H9 (cell line): ENCODE results near the gene MCL1. TPM values are rescaled to one million over a fixed set of nuclear protein-coding genes. Genes with fewer than 3 reads are reported as not detected.

ENCODE experiments used
- DNase-seq: peaks from one replicate; pipeline ENCODE4 v3.0.0-alpha.2; 2017
- H2AFZ ChIP-seq: one replicate; pipeline ENCODE4 v1.6.1; 2013; ENCODE audit warnings: mild to moderate bottlenecking, low read length, control low read depth, moderate library complexity
- H2AK5ac ChIP-seq: 2 replicates; pipeline ENCODE4 v1.6.1; 2013; ENCODE audit warnings: low read length, control low read depth, mixed read lengths; ENCODE audit not compliant: insufficient read length
- H2BK120ac ChIP-seq: one replicate; pipeline ENCODE4 v1.6.1; 2013; ENCODE audit warnings: low read depth, mild to moderate bottlenecking, low read length, control low read depth, inconsistent platforms; ENCODE audit not compliant: poor library complexity, severe bottlenecking
- H2BK12ac ChIP-seq: 2 replicates; pipeline ENCODE4 v1.6.1; 2013; ENCODE audit warnings: low read length, control low read depth, mixed read lengths, low read depth; ENCODE audit not compliant: insufficient read length
- H2BK15ac ChIP-seq: 2 replicates; pipeline ENCODE4 v1.6.1; 2013; ENCODE audit warnings: low read depth, low read length, control low read depth
- H2BK20ac ChIP-seq: one replicate; pipeline ENCODE4 v1.6.1; 2013; ENCODE audit warnings: low read depth, mild to moderate bottlenecking, low read length, control low read depth, inconsistent platforms; ENCODE audit not compliant: poor library complexity, severe bottlenecking
- H2BK5ac ChIP-seq: 2 replicates; pipeline ENCODE4 v1.6.1; 2013; ENCODE audit warnings: low read length, control low read depth, mixed read lengths; ENCODE audit not compliant: insufficient read length
- H3K14ac ChIP-seq: 2 replicates; pipeline ENCODE4 v1.6.1; 2013; ENCODE audit warnings: low read length, control low read depth; ENCODE audit not compliant: insufficient read depth
- H3K18ac ChIP-seq: 2 replicates; pipeline ENCODE4 v1.6.1; 2013; ENCODE audit warnings: low read depth, mild to moderate bottlenecking, mixed read lengths, low read length, control low read depth; ENCODE audit not compliant: insufficient read length
- H3K23ac ChIP-seq: 2 replicates; pipeline ENCODE4 v1.6.1; 2013; ENCODE audit warnings: low read length, control low read depth, mixed read lengths, low read depth; ENCODE audit not compliant: insufficient read length
- H3K23me2 ChIP-seq: 2 replicates; pipeline ENCODE4 v1.6.1; 2013; ENCODE audit warnings: low read depth, mild to moderate bottlenecking, mixed read lengths, low read length, control low read depth; ENCODE audit not compliant: insufficient read length, poor library complexity, severe bottlenecking
- H3K27ac ChIP-seq: 2 replicates; pipeline ENCODE4 v1.5.1; 2013; ENCODE audit warnings: low read length, control low read depth, mixed read lengths, low read depth; ENCODE audit not compliant: insufficient read length
- H3K27me3 ChIP-seq: 2 replicates; pipeline ENCODE4 v1.6.1; 2013; ENCODE audit warnings: low read length, control low read depth, inconsistent platforms; ENCODE audit not compliant: insufficient read depth
- H3K4ac ChIP-seq: 2 replicates; pipeline ENCODE4 v1.6.1; 2013; ENCODE audit warnings: low read depth, mild to moderate bottlenecking, control low read depth, inconsistent platforms, low read length, moderate library complexity
- H3K4me1 ChIP-seq: 2 replicates; pipeline ENCODE4 v1.6.1; 2013; ENCODE audit warnings: low read length, control low read depth, inconsistent platforms; ENCODE audit not compliant: insufficient read depth
- H3K4me2 ChIP-seq: 2 replicates; pipeline ENCODE4 v1.6.1; 2013; ENCODE audit warnings: low read length, control low read depth, mixed read lengths; ENCODE audit not compliant: insufficient read length, insufficient read depth
- H3K56ac ChIP-seq: 2 replicates; pipeline ENCODE4 v1.6.1; 2013; ENCODE audit warnings: low read depth, mild to moderate bottlenecking, mixed read lengths, low read length, control low read depth; ENCODE audit not compliant: insufficient read length
- H3K79me1 ChIP-seq: 2 replicates; pipeline ENCODE4 v1.6.1; 2013; ENCODE audit warnings: low read depth, mild to moderate bottlenecking, moderate library complexity, low read length, control low read depth, inconsistent platforms; ENCODE audit not compliant: insufficient read depth, poor library complexity, severe bottlenecking
- H3K79me2 ChIP-seq: 2 replicates; pipeline ENCODE4 v1.6.1; 2013; ENCODE audit warnings: low read length, control low read depth, inconsistent platforms; ENCODE audit not compliant: insufficient read depth
- H3K9ac ChIP-seq: 2 replicates; pipeline ENCODE4 v1.6.1; 2013; ENCODE audit warnings: low read length, control low read depth, mixed read lengths; ENCODE audit not compliant: insufficient read length; ENCODE audit errors: extremely low read depth
- H3K9me3 ChIP-seq: one replicate; pipeline ENCODE4 v1.6.1; 2013; ENCODE audit warnings: low read depth, low read length, inconsistent platforms; ENCODE audit not compliant: control insufficient read depth
- H3T11ph ChIP-seq: one replicate; pipeline ENCODE4 v1.6.1; 2013; ENCODE audit warnings: mild to moderate bottlenecking, low read length, control low read depth, inconsistent platforms
- H4K20me1 ChIP-seq: one replicate; pipeline ENCODE4 v1.6.1; 2013; ENCODE audit not compliant: control insufficient read depth, insufficient read length, insufficient read depth
- H4K5ac ChIP-seq: 2 replicates; pipeline ENCODE4 v1.6.1; 2013; ENCODE audit warnings: low read depth, mild to moderate bottlenecking, mixed read lengths, low read length, control low read depth; ENCODE audit not compliant: insufficient read length
- H4K8ac ChIP-seq: replicated peaks from 2 replicates; pipeline ENCODE4 v1.6.1; 2013; ENCODE audit warnings: low read length, control low read depth, mixed read lengths, low read depth; ENCODE audit not compliant: insufficient read length
- H4K91ac ChIP-seq: 2 replicates; pipeline ENCODE4 v1.6.1; 2013; ENCODE audit warnings: low read depth, mild to moderate bottlenecking, moderate library complexity, mixed read lengths, low read length, control low read depth; ENCODE audit not compliant: insufficient read length
- H3K27ac Mint-ChIP-seq, 3 experiments: 2 replicates in 2 of 3; 3 replicates in 1 of 3; pipeline ENCODE4 v1.8.0; 2020 to 2021; ENCODE audit warnings: mixed read lengths in 3 of 3, mild to moderate bottlenecking in 1 of 3, moderate library complexity in 1 of 3
- H3K27me3 Mint-ChIP-seq: 2 replicates; pipeline ENCODE4 v1.8.0; 2021; ENCODE audit warnings: low read depth, mild to moderate bottlenecking, moderate library complexity, mixed read lengths
- H3K36me3 Mint-ChIP-seq, 3 experiments: 2 replicates in 2 of 3; 3 replicates in 1 of 3; pipeline ENCODE4 v1.8.0; 2020 to 2021; ENCODE audit warnings: low read depth in 3 of 3, mixed read lengths in 3 of 3; ENCODE audit not compliant: insufficient read depth in 1 of 3
- H3K4me1 Mint-ChIP-seq, 2 experiments: 2 replicates each; pipeline ENCODE4 v1.8.0; 2020; ENCODE audit warnings: mixed read lengths in 2 of 2
- H3K4me3 Mint-ChIP-seq, 2 experiments: 2 replicates in 1 of 2; 3 replicates in 1 of 2; pipeline ENCODE4 v1.8.0; 2020 to 2021; ENCODE audit warnings: mild to moderate bottlenecking in 2 of 2, mixed read lengths in 2 of 2, moderate library complexity in 1 of 2
- H3K9me3 Mint-ChIP-seq, 2 experiments: 2 replicates in 1 of 2; 3 replicates in 1 of 2; pipeline ENCODE4 v1.8.0; 2020; ENCODE audit warnings: mild to moderate bottlenecking in 2 of 2, mixed read lengths in 2 of 2, moderate library complexity in 1 of 2
- CTCF ChIP-seq: fragments of 200-600 bp; sonication (generic); conservative IDR thresholded peaks from 3 replicates; pipeline ENCODE4 v1.8.0; 2021; ENCODE audit warnings: antibody characterized with exemption, mild to moderate bottlenecking
- WGBS: extraction: QIAGEN DNeasy Blood & Tissue Kit; methylation state at CpG from one replicate; pipeline ENCODE4 v1.1.7; 2013; ENCODE audit warnings: missing lambda C conversion rate, low lambda C conversion rate, mixed read lengths; ENCODE audit not compliant: insufficient read length; ENCODE audit errors: extremely low coverage; 5-methylcytosine and 5-hydroxymethylcytosine counted together
- total RNA-seq: library from RNA; stranded (reverse); gene quantifications from 2 replicates; pipeline ENCODE4 v1.2.1, GENCODE V29; 2021

The MCL1 gene
- total RNA-seq, 1 experiment from 2014 or later = 247 TPM

- H3K27me3 ChIP-seq = no peaks in the 10 kb centered on the region
- H3K27ac ChIP-seq = peak overlapping the region; percentile 97
- DNase-seq = peak; percentile 94
- peak overlapping the region; percentile 35 for H2AK5ac ChIP-seq
- peak overlapping the region; percentile 72 to 90 for H3K4me3 Mint-ChIP-seq
- H3K36me3 Mint-ChIP-seq = no peaks in the 10 kb centered on the region; a peak in 1 of 7 replicates
- peak overlapping the region; percentile 95 for H2BK5ac ChIP-seq
- peak overlapping the region; percentile 44 for H4K5ac ChIP-seq
- H3K27ac Mint-ChIP-seq = peak overlapping the region; percentile 99 to 100 (median 99)
- H2BK20ac ChIP-seq = no peak overlapping the region
- no peaks in the 10 kb centered on the region for H3K27me3 Mint-ChIP-seq
- peak overlapping the region; percentile 89; the same call in 1 of the 2 replicates for H3K4ac ChIP-seq
- peaks cover 4% of the 10 kb centered on the region; the same call in 1 of the 2 replicates for H3K79me2 ChIP-seq
- H4K91ac ChIP-seq = peak overlapping the region; percentile 94
- H3K79me1 ChIP-seq = peaks cover 4% of the 10 kb centered on the region
- H3K4me1 Mint-ChIP-seq = peaks cover 44 to 47% of the 10 kb centered on the region in 2 experiments
- no CpG with 5 or more reads among the region's 18 CpGs for WGBS
- H3K18ac ChIP-seq = peak overlapping the region; percentile 87
- H3K9me3 ChIP-seq = no peaks in the 10 kb centered on the region
- H3K4me2 ChIP-seq = peak overlapping the region; percentile 94
- H3K4me1 ChIP-seq = peaks cover 10% of the 10 kb centered on the region
- H3K14ac ChIP-seq = peak overlapping the region; percentile 95
- peaks cover 11% of the 10 kb centered on the region for H3K23me2 ChIP-seq
- H3T11ph ChIP-seq = no peak overlapping the region
- no peak overlapping the region for H3K23ac ChIP-seq
- no peaks in the 10 kb centered on the region for H4K20me1 ChIP-seq
- TF ChIP-seq CTCF = no peak
- H2BK12ac ChIP-seq = peak overlapping the region; percentile 95
- no peak overlapping the region for H2BK120ac ChIP-seq
- no peaks in the 10 kb centered on the region; a peak in 1 of 5 replicates for H3K9me3 Mint-ChIP-seq
- no peak overlapping the region for H4K8ac ChIP-seq
- peak overlapping the region; percentile 37 for H3K56ac ChIP-seq
- H3K9ac ChIP-seq = peak overlapping the region; percentile 93
- no peak overlapping the region for H2AFZ ChIP-seq
- H2BK15ac ChIP-seq = no peak overlapping the region
Measured at GRCh38 chr1:150561974-150562445, 17.4 kb downstream of the MCL1 start.
